Osteoblast (primary cell): ENCODE measurements around the gene SRCAP. TPM values are rescaled to one million over a fixed set of nuclear protein-coding genes. Genes with fewer than 3 reads are reported as not detected.

ENCODE experiments used
- DNase-seq: peaks from one replicate; pipeline ENCODE4 v3.0.0; 2011; ENCODE audit warnings: low spot score, mixed read lengths; ENCODE audit not compliant: insufficient read length; ENCODE audit errors: missing footprints
- H2AFZ ChIP-seq: 2 replicates; pipeline ENCODE4 v1.6.0; 2011; ENCODE audit warnings: mild to moderate bottlenecking, low read length
- H3K27ac ChIP-seq: 2 replicates; pipeline ENCODE4 v1.5.1; 2011; ENCODE audit warnings: mild to moderate bottlenecking, low read depth, low read length, moderate library complexity
- H3K27me3 ChIP-seq: 2 replicates; pipeline ENCODE4 v1.6.0; 2012; ENCODE audit warnings: mild to moderate bottlenecking, control low read depth, inconsistent platforms, low read length, moderate library complexity; ENCODE audit not compliant: insufficient read depth
- H3K36me3 ChIP-seq: 2 replicates; pipeline ENCODE4 v1.5.1; 2011; ENCODE audit warnings: mild to moderate bottlenecking, low read length, control low read depth, moderate library complexity; ENCODE audit not compliant: insufficient read depth
- H3K4me1 ChIP-seq: 2 replicates; pipeline ENCODE4 v1.5.1; 2011; ENCODE audit warnings: mild to moderate bottlenecking, low read length, control low read depth, moderate library complexity; ENCODE audit not compliant: insufficient read depth
- H3K4me2 ChIP-seq: 2 replicates; pipeline ENCODE4 v1.6.0; 2011; ENCODE audit warnings: mild to moderate bottlenecking, low read length; ENCODE audit not compliant: insufficient read depth
- H3K4me3 ChIP-seq: fragments of 200-600 bp; sonication (generic); 3 replicates; pipeline ENCODE4 v1.5.1; 2012; ENCODE audit warnings: mild to moderate bottlenecking, low read length, inconsistent platforms; ENCODE audit not compliant: insufficient read depth
- H3K79me2 ChIP-seq: 2 replicates; pipeline ENCODE4 v1.6.0; 2012; ENCODE audit warnings: mild to moderate bottlenecking, low read length, control low read depth, inconsistent platforms; ENCODE audit not compliant: insufficient read depth
- H3K9me3 ChIP-seq: 2 replicates; pipeline ENCODE4 v1.5.1; 2011; ENCODE audit warnings: low read depth, low read length, control low read depth
- H4K20me1 ChIP-seq: 2 replicates; pipeline ENCODE4 v1.6.0; 2012; ENCODE audit warnings: mild to moderate bottlenecking, low read length, control low read depth; ENCODE audit not compliant: insufficient read depth
- total RNA-seq: library from RNA; depleted of rRNA; stranded (reverse); fragments of >200 nt; gene quantifications from 2 replicates; pipeline ENCODE4 v1.2.3, GENCODE V29; 2012
- TF ChIP-seq, protein P1 (sequence below): IDR thresholded peaks from 2 replicates; pipeline ENCODE4 v1.5.1; 2011; ENCODE audit warnings: mild to moderate bottlenecking, low read depth, low read length, moderate library complexity; ENCODE audit errors: extremely low read depth

The SRCAP gene
- total RNA-seq, 1 donor = 16.3 TPM

DNA sequence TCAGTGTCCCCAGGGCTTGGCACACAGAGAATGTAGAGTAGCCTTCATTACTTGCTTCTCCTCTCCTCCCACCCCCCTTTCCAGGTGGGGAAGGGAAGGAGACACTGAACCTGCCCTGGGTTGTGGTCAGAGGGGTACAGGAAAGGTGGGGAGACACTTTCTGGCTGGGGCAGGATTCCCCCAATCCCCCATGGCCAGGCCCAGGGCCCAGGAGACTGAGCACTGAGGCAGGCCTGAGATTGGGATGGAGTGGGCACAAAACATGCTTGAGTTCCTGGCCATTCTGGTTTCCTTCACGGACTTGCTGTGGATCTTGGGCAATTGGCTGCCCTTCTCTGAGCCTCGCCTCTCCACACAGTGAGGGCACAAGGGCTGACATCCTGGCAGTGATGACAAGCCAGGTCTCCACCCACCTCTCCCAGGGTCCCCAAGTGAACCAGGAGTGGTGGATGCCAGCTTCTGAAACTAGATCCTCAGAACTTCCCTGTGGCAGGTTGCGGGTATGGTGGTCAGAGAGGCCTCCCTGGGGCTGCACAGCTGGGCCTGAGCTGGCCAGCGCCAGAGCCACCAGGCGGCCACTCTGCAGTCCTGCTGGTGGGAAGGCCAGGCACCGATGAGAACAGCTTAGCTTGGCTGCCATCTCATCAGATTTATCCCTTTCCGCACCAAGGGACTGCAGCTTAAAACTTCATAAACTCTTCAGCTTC, 78.8 kb downstream of the SRCAP start:
- TF ChIP-seq, protein P1, sequence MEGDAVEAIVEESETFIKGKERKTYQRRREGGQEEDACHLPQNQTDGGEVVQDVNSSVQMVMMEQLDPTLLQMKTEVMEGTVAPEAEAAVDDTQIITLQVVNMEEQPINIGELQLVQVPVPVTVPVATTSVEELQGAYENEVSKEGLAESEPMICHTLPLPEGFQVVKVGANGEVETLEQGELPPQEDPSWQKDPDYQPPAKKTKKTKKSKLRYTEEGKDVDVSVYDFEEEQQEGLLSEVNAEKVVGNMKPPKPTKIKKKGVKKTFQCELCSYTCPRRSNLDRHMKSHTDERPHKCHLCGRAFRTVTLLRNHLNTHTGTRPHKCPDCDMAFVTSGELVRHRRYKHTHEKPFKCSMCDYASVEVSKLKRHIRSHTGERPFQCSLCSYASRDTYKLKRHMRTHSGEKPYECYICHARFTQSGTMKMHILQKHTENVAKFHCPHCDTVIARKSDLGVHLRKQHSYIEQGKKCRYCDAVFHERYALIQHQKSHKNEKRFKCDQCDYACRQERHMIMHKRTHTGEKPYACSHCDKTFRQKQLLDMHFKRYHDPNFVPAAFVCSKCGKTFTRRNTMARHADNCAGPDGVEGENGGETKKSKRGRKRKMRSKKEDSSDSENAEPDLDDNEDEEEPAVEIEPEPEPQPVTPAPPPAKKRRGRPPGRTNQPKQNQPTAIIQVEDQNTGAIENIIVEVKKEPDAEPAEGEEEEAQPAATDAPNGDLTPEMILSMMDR = no peak
- Histone ChIP-seq H3K9me3 (no peaks in the 10 kb centered on the region), H3K27me3 (no peaks in the 10 kb centered on the region), H3K27ac (no peak overlapping the region), H3K4me3 (no peak overlapping the region), H3K4me1 (peaks cover 14% of the 10 kb centered on the region), H3K79me2 (peaks cover 2% of the 10 kb centered on the region), H3K36me3 (peaks cover 41% of the 10 kb centered on the region), H4K20me1 (peaks cover 1% of the 10 kb centered on the region), H3K4me2 (no peak overlapping the region), H2AFZ (no peak overlapping the region)
- DNase-seq = peak; percentile 91

DNA sequence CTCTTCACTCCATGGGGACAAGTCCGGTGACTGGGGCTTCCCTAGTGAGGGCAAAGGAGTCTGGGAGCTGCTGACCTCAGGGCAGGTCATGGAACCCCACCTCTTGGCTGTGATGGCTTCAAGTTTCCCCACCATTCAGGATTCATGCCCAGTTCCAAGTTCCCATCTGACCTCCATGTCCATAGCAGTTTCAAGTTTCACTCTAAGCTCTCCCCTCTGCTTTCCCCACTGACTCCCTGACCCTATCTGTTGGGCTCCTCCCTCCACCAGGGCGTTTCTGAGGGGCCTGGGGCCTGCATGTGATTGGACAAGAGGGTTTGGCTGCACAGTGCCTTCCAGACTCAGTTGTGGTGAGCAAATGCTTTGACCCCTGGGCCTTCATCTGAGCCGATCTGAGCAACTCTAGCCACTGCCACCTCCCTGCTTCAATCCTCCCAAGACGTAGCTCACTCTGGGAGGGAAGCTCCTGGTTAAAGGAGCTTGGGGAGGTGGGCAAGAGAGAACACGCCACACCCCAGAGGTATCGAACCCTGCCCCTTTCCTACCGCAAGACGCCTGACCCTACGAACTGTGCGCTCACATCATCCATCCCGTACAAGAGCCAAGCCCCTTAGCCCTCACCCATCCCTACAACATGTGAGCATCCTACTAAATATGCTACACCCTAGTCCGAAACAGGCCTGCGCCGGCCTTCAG, 79.7 kb downstream of the SRCAP start:
- no peaks in the 10 kb centered on the region for H3K9me3 ChIP-seq
- no peaks in the 10 kb centered on the region for H4K20me1 ChIP-seq
- peaks cover 14% of the 10 kb centered on the region for H3K4me1 ChIP-seq
- H2AFZ ChIP-seq = no peak overlapping the region
- H3K4me2 ChIP-seq = no peak overlapping the region
- H3K36me3 ChIP-seq = peaks cover 41% of the 10 kb centered on the region
- peak; percentile 89 for DNase-seq
- H3K27ac ChIP-seq = peak overlapping the region; percentile 28
- H3K79me2 ChIP-seq = peaks cover 4% of the 10 kb centered on the region
- H3K27me3 ChIP-seq = no peaks in the 10 kb centered on the region
- TF ChIP-seq, protein P1 = no peak
- H3K4me3 ChIP-seq = no peak overlapping the region

DNA sequence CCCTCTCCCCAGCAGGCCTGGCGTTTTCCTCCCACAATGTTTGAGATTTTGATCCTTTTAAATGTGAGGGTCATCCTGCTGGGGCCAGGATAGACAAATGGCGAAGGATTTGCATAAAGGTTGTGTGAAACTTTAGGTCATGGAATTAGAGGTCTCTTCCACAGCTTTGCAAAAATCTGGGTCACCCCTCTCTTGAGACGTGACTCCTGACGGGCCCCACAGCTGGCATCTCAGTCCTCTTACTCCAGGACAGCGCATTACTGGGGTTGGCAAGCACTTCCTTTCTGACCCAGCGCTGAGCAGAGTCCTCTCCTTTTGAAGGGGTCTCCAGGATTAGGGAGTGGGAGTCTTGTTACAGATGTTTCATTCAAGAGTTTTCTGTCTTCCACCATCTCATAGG, 80.6 kb downstream of the SRCAP start:
- Histone ChIP-seq H3K9me3 (no peaks in the 10 kb centered on the region), H2AFZ (no peak overlapping the region), H3K4me2 (no peak overlapping the region), H4K20me1 (no peaks in the 10 kb centered on the region), H3K36me3 (peaks cover 33% of the 10 kb centered on the region), H3K4me1 (peaks cover 13% of the 10 kb centered on the region), H3K27ac (no peak overlapping the region), H3K4me3 (no peak overlapping the region), H3K79me2 (peaks cover 8% of the 10 kb centered on the region), H3K27me3 (no peaks in the 10 kb centered on the region)
- peak; percentile 22 for DNase-seq
- TF ChIP-seq, protein P1 = no peak

DNA sequence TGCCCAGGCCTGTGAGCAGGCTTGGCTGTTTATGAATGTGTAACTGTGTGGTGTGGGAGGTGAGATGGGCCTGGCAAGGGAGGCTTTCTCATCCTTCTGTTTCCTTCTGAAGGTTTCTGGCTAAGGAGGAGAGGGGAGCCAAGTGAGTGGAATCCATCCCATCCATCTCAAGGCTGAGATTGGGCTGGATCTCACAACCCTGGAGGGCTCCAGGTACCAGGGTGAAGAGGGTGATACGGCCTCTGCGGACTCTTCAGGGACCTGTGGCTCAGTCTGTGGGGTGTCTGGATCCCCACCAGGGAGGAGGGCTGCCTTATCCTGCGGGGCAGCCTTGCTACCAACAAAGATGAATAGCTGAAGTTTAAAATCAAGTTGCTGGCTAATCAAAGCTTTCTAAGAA, 81.0 kb downstream of the SRCAP start:
- Histone ChIP-seq H3K4me2 (no peak overlapping the region), H3K27ac (no peak overlapping the region), H3K9me3 (no peaks in the 10 kb centered on the region), H3K4me1 (peaks cover 9% of the 10 kb centered on the region), H3K4me3 (no peak overlapping the region), H2AFZ (no peak overlapping the region), H3K79me2 (peaks cover 12% of the 10 kb centered on the region), H3K27me3 (no peaks in the 10 kb centered on the region), H4K20me1 (peaks cover 1% of the 10 kb centered on the region), H3K36me3 (peaks cover 33% of the 10 kb centered on the region)
- TF ChIP-seq, protein P1 = no peak
- peak; percentile 43 for DNase-seq
